ENCODE results near the gene ATP9A.

ATP9A gene

DNA sequence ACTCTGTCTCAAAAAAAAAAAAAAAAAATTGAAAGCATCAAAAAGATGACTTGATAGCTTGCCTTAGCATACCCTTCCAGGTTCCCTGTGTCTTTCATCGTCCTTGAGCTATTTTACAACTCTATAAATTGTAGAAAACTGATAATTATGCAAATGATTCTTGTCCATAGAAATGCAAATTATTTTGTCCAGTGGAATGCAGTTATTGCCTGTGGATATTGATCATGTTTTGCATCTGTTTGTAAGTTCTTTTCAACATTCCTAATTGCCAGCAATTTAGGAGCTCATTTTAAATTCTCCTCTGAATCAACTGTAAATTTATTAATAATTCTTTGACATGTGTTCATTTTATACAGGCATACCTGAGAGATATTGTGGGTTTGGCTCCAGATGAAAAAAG is 7.1 kb upstream of the ATP9A start:
- H3K9me3 ChIP-seq (ENCODE audit: low read length), result no peaks in the 10 kb centered on the region
- H2AFZ ChIP-seq (ENCODE audit: low read length), result no peak overlapping the region
- no peaks in the 10 kb centered on the region for H3K4me1 ChIP-seq (ENCODE audit: insufficient read depth, low read length, severe bottlenecking)
- H3K27me3 ChIP-seq (ENCODE audit: insufficient read depth, low read length), result no peaks in the 10 kb centered on the region
- no peak overlapping the region for H3K9ac ChIP-seq (ENCODE audit: low read length)
- no peaks in the 10 kb centered on the region for H3K9me2 ChIP-seq (ENCODE audit: low read depth, low read length)
- H3K79me2 ChIP-seq (ENCODE audit: insufficient read depth, low read length), result no peaks in the 10 kb centered on the region
- no peak overlapping the region for H3K4me2 ChIP-seq (ENCODE audit: low read length)
- H3K27ac ChIP-seq (ENCODE audit: low read depth, low read length, poor library complexity, severe bottlenecking), result no peak overlapping the region
- H3K4me3 ChIP-seq (ENCODE audit: low read depth, low read length, poor library complexity, severe bottlenecking), result no peak overlapping the region
- no peaks in the 10 kb centered on the region for H4K20me1 ChIP-seq (ENCODE audit: insufficient read depth, low read length)
- no peak for TF ChIP-seq EZH2 (IDR thresholded peaks at IDR 0.05; ENCODE audit: borderline replicate concordance, low read length)
- TF ChIP-seq, protein P1, sequence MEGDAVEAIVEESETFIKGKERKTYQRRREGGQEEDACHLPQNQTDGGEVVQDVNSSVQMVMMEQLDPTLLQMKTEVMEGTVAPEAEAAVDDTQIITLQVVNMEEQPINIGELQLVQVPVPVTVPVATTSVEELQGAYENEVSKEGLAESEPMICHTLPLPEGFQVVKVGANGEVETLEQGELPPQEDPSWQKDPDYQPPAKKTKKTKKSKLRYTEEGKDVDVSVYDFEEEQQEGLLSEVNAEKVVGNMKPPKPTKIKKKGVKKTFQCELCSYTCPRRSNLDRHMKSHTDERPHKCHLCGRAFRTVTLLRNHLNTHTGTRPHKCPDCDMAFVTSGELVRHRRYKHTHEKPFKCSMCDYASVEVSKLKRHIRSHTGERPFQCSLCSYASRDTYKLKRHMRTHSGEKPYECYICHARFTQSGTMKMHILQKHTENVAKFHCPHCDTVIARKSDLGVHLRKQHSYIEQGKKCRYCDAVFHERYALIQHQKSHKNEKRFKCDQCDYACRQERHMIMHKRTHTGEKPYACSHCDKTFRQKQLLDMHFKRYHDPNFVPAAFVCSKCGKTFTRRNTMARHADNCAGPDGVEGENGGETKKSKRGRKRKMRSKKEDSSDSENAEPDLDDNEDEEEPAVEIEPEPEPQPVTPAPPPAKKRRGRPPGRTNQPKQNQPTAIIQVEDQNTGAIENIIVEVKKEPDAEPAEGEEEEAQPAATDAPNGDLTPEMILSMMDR (IDR thresholded peaks at IDR 0.05; ENCODE audit: low read length), result no peak
- no peaks in the 10 kb centered on the region for H3F3A ChIP-seq (ENCODE audit: insufficient read depth, low read length)
- no peaks in the 10 kb centered on the region for H3K36me3 ChIP-seq (ENCODE audit: insufficient read depth, low read length)

DNA sequence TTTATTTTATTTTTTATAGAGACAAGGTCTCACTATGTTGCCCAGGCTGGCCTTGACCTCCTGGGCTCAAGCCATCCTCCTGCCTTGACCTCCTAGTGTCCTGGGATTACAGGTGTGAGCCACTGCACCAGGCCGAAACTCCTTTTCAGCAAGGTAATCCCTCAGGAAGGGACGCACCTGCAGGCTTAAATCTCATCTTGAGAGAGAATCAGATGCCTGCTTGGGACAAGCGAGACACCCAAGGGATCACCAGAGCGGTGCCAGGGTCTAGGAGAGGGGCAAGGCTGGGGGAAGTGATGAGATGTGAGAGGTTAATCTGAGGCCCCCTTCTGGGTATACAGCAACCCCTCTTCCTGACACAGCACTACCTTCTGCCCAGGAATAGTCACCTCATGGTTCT is 4.0 kb upstream of the ATP9A start:
- Histone ChIP-seq H3K27me3 (ENCODE audit: insufficient read depth, low read length) (no peaks in the 10 kb centered on the region), H3K9ac (ENCODE audit: low read length) (no peak overlapping the region), H3K79me2 (ENCODE audit: insufficient read depth, low read length) (no peaks in the 10 kb centered on the region), H3K4me3 (ENCODE audit: low read depth, low read length, poor library complexity, severe bottlenecking) (no peak overlapping the region), H2AFZ (ENCODE audit: low read length) (no peak overlapping the region), H3K9me3 (ENCODE audit: low read length) (no peaks in the 10 kb centered on the region), H3K9me2 (ENCODE audit: low read depth, low read length) (no peaks in the 10 kb centered on the region), H3F3A (ENCODE audit: insufficient read depth, low read length) (no peaks in the 10 kb centered on the region), H3K4me2 (ENCODE audit: low read length) (no peak overlapping the region), H3K4me1 (ENCODE audit: insufficient read depth, low read length, severe bottlenecking) (no peaks in the 10 kb centered on the region), H3K27ac (ENCODE audit: low read depth, low read length, poor library complexity, severe bottlenecking) (no peak overlapping the region), H4K20me1 (ENCODE audit: insufficient read depth, low read length) (no peaks in the 10 kb centered on the region), H3K36me3 (ENCODE audit: insufficient read depth, low read length) (no peaks in the 10 kb centered on the region)
- TF ChIP-seq EZH2 (IDR thresholded peaks at IDR 0.05; ENCODE audit: borderline replicate concordance, low read length), result no peak
- TF ChIP-seq, protein P1 (IDR thresholded peaks at IDR 0.05; ENCODE audit: low read length), result no peak

DNA sequence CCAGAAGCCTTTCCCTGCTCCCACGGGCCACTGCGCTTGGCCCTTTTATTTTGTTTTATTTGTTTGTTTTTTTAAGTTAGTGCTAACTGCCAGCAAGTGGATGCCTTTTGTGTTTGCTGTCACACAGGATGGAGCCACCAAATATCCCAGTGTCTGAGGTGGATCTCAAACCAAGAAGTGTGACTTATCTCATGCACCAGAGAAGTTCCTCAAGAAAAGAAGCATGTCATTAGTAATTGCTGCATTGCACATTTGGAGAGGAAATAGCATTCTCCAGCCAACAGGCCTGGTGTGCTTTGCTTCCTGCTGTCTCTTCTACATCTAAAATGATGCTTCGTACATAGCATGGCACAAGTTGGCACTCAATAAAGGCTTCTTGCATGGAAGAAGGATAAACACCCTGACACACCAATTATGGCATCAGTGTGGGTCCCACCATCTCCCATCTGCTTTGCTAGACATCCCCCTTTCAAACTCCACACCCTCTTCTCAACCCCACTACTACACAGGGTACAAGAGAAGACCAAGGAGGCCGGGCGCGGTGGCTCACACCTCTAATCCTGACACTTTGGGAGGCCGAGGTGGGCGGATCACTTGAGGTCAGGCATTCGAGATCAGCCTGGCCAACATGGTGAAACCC is 1.9 kb upstream of the ATP9A start:
- Histone ChIP-seq H3K9ac (ENCODE audit: low read length) (no peak overlapping the region), H3K4me1 (ENCODE audit: insufficient read depth, low read length, severe bottlenecking) (no peaks in the 10 kb centered on the region), H3K9me3 (ENCODE audit: low read length) (no peaks in the 10 kb centered on the region), H3K9me2 (ENCODE audit: low read depth, low read length) (no peaks in the 10 kb centered on the region), H3K4me3 (ENCODE audit: low read depth, low read length, poor library complexity, severe bottlenecking) (no peak overlapping the region), H3K4me2 (ENCODE audit: low read length) (no peak overlapping the region), H4K20me1 (ENCODE audit: insufficient read depth, low read length) (no peaks in the 10 kb centered on the region), H3K27ac (ENCODE audit: low read depth, low read length, poor library complexity, severe bottlenecking) (no peak overlapping the region), H2AFZ (ENCODE audit: low read length) (no peak overlapping the region), H3K27me3 (ENCODE audit: insufficient read depth, low read length) (no peaks in the 10 kb centered on the region), H3K36me3 (ENCODE audit: insufficient read depth, low read length) (no peaks in the 10 kb centered on the region), H3F3A (ENCODE audit: insufficient read depth, low read length) (no peaks in the 10 kb centered on the region), H3K79me2 (ENCODE audit: insufficient read depth, low read length) (no peaks in the 10 kb centered on the region)
- TF ChIP-seq, protein P1 (IDR thresholded peaks at IDR 0.05; ENCODE audit: low read length), result no peak
- no peak for TF ChIP-seq EZH2 (IDR thresholded peaks at IDR 0.05; ENCODE audit: borderline replicate concordance, low read length)
